ENCODE results near the gene EML4. TPM values are rescaled to one million over a fixed set of nuclear protein-coding genes. Genes with fewer than 3 reads are reported as not detected.
"Not testable (repeated sequence)": the region's sequence is repeated elsewhere in the genome, so short reads cannot be mapped to it uniquely, and the experiment has no call there.

Gene EML4
- total and polyA plus RNA-seq, 3 experiments from 2014 or later: 58.0 to 70.8 (median 61.5) TPM

GRCh38 chr2:42266236-42266635 lies 97.1 kb downstream of the EML4 start:
- Mint-ChIP-seq H3K4me3 (peak overlapping the region in 1 of 7 donors; percentile 73), H3K36me3 (peaks cover 0 to 74% (median 12%) of the 10 kb centered on the region in 3 donors), H3K27me3 (peaks cover 0 to 2% of the 10 kb centered on the region in 2 donors), H3K27ac (no peak overlapping the region), H3K4me1 (peaks cover 25 to 38% (median 28%) of the 10 kb centered on the region in 3 donors), H3K9me3 (no peaks in the 10 kb centered on the region)
- Histone ChIP-seq H3K27me3 (ENCODE audit: insufficient read depth, low read length, poor library complexity, severe bottlenecking) (no peaks in the 10 kb centered on the region), H3K4me3 (ENCODE audit: low read length) (no peak overlapping the region), H3K36me3 (ENCODE audit: insufficient read depth, low read length) (peaks cover 10% of the 10 kb centered on the region), H3K27ac (ENCODE audit: low read depth, low read length) (no peak overlapping the region), H3K9me3 (ENCODE audit: low read length) (no peaks in the 10 kb centered on the region), H3K4me1 (ENCODE audit: insufficient read depth, low read length) (peaks cover 11% of the 10 kb centered on the region)
- no peak for DNase-seq
- CTCF ChIA-PET: interaction anchor here (0.7 to 3.0 kb wide), 2 partner anchors 24 to 171 kb away, joined by 3 to 10 read pairs; no protein-coding TSS in a partner anchor
- POLR2A ChIA-PET: no interaction called here

GRCh38 chr2:42267530-42267929 lies 98.4 kb downstream of the EML4 start:
- H3K4me1 Mint-ChIP-seq: peaks cover 22 to 34% (median 24%) of the 10 kb centered on the region in 3 donors
- POLR2A ChIA-PET: no interaction called here
- DNase-seq: no peak

GRCh38 chr2:42268528-42269151 lies 99.5 kb downstream of the EML4 start:
- Histone ChIP-seq H3K27ac (ENCODE audit: low read depth, low read length) (no peak overlapping the region), H3K4me3 (ENCODE audit: low read length) (no peak overlapping the region), H3K9me3 (ENCODE audit: low read length) (no peaks in the 10 kb centered on the region), H3K4me1 (ENCODE audit: insufficient read depth, low read length) (peaks cover 11% of the 10 kb centered on the region), H3K36me3 (ENCODE audit: insufficient read depth, low read length) (no peaks in the 10 kb centered on the region), H3K27me3 (ENCODE audit: insufficient read depth, low read length, poor library complexity, severe bottlenecking) (no peaks in the 10 kb centered on the region)
- Mint-ChIP-seq H3K27ac (peak overlapping the region in 2 of 8 donors; percentile 19 to 91), H3K27me3 (peaks cover 0 to 2% of the 10 kb centered on the region in 2 donors), H3K36me3 (peaks cover 0 to 64% (median 10%) of the 10 kb centered on the region in 3 donors), H3K4me3 (no peak overlapping the region), H3K4me1 (peaks cover 22 to 39% (median 29%) of the 10 kb centered on the region in 3 donors), H3K9me3 (no peaks in the 10 kb centered on the region)
- no peak for DNase-seq
- CTCF ChIA-PET: interaction anchor here (3.0 kb wide), 1 partner anchor 173 kb away, joined by 10 read pairs; no protein-coding TSS in a partner anchor
- POLR2A ChIA-PET: no interaction called here

More at GRCh38 chr2:42267530-42267929, 98.4 kb downstream of the EML4 start:
- Histone ChIP-seq H3K36me3 (ENCODE audit: insufficient read depth, low read length) (no peaks in the 10 kb centered on the region), H3K4me3 (ENCODE audit: low read length) (no peak overlapping the region), H3K4me1 (ENCODE audit: insufficient read depth, low read length) (peaks cover 11% of the 10 kb centered on the region), H3K27ac (ENCODE audit: low read depth, low read length) (no peak overlapping the region), H3K27me3 (ENCODE audit: insufficient read depth, low read length, poor library complexity, severe bottlenecking) (no peaks in the 10 kb centered on the region), H3K9me3 (ENCODE audit: low read length) (no peaks in the 10 kb centered on the region)
- H3K27ac Mint-ChIP-seq: peak overlapping the region in 4 of 8 donors; percentile 20 to 78 (median 52)
- peaks cover 0 to 66% (median 10%) of the 10 kb centered on the region in 3 donors for H3K36me3 Mint-ChIP-seq
- H3K27me3 Mint-ChIP-seq: peaks cover 0 to 2% of the 10 kb centered on the region in 2 donors
- H3K4me3 Mint-ChIP-seq: peak overlapping the region in 1 of 7 donors; percentile 30
- no peaks in the 10 kb centered on the region for H3K9me3 Mint-ChIP-seq
- CTCF ChIA-PET: interaction anchor here (3.0 kb wide), 1 partner anchor 172 kb away, joined by 10 read pairs; no protein-coding TSS in a partner anchor

- H3K27me3 Mint-ChIP-seq: peaks cover 0 to 2% of the 10 kb centered on the region in 2 donors
- H3K4me1 Mint-ChIP-seq: peaks cover 27 to 50% (median 40%) of the 10 kb centered on the region in 3 donors
- POLR2A ChIA-PET: no interaction called here
- H3K4me3 Mint-ChIP-seq: no peak overlapping the region
- no peaks in the 10 kb centered on the region for H3K9me3 Mint-ChIP-seq
- H3K27ac ChIP-seq (ENCODE audit: low read depth, low read length): no peak overlapping the region
- no peaks in the 10 kb centered on the region for H3K27me3 ChIP-seq (ENCODE audit: insufficient read depth, low read length, poor library complexity, severe bottlenecking)
- CTCF ChIA-PET: no interaction called here
- H3K36me3 ChIP-seq (ENCODE audit: insufficient read depth, low read length): no peaks in the 10 kb centered on the region
- H3K4me3 ChIP-seq (ENCODE audit: low read length): no peak overlapping the region
- DNase-seq: no peak
- peaks cover 0 to 63% (median 13%) of the 10 kb centered on the region in 3 donors for H3K36me3 Mint-ChIP-seq
- H3K9me3 ChIP-seq (ENCODE audit: low read length): no peaks in the 10 kb centered on the region
- peaks cover 11% of the 10 kb centered on the region for H3K4me1 ChIP-seq (ENCODE audit: insufficient read depth, low read length)
- H3K27ac Mint-ChIP-seq: peak overlapping the region in 1 of 8 donors; percentile 42
Measured at GRCh38 chr2:42270757-42271156, 101.6 kb downstream of the EML4 start.

GRCh38 chr2:42271246-42271645 lies 102.1 kb downstream of the EML4 start:
- peaks cover 11% of the 10 kb centered on the region for H3K4me1 ChIP-seq (ENCODE audit: insufficient read depth, low read length)
- H3K4me1 Mint-ChIP-seq: peaks cover 29 to 50% (median 41%) of the 10 kb centered on the region in 3 donors
- H3K9me3 ChIP-seq (ENCODE audit: low read length); H3K36me3 ChIP-seq (ENCODE audit: insufficient read depth, low read length); H3K9me3 Mint-ChIP-seq; H3K27ac ChIP-seq (ENCODE audit: low read depth, low read length); H3K4me3 Mint-ChIP-seq; POLR2A ChIA-PET; H3K27me3 Mint-ChIP-seq; H3K4me3 ChIP-seq (ENCODE audit: low read length); DNase-seq; H3K27me3 ChIP-seq (ENCODE audit: insufficient read depth, low read length, poor library complexity, severe bottlenecking); H3K27ac Mint-ChIP-seq: not testable (repeated sequence)
- CTCF ChIA-PET: interaction anchor here (0.6 kb wide), 1 partner anchor 51 kb away, joined by 3 read pairs; no protein-coding TSS in a partner anchor
- H3K36me3 Mint-ChIP-seq: peaks cover 0 to 63% (median 14%) of the 10 kb centered on the region in 3 donors

GRCh38 chr2:42274863-42275262 lies 105.7 kb downstream of the EML4 start:
- Mint-ChIP-seq H3K27me3 (no peaks in the 10 kb centered on the region), H3K36me3 (peaks cover 11 to 64% (median 14%) of the 10 kb centered on the region in 3 donors), H3K9me3 (no peaks in the 10 kb centered on the region), H3K27ac (peak overlapping the region in 3 of 8 donors; percentile 11 to 93 (median 82)), H3K4me3 (no peak overlapping the region), H3K4me1 (peaks cover 14 to 44% (median 28%) of the 10 kb centered on the region in 3 donors)
- Histone ChIP-seq H3K9me3 (ENCODE audit: low read length) (no peaks in the 10 kb centered on the region), H3K4me1 (ENCODE audit: insufficient read depth, low read length) (no peaks in the 10 kb centered on the region), H3K27ac (ENCODE audit: low read depth, low read length) (no peak overlapping the region), H3K36me3 (ENCODE audit: insufficient read depth, low read length) (no peaks in the 10 kb centered on the region), H3K27me3 (ENCODE audit: insufficient read depth, low read length, poor library complexity, severe bottlenecking) (no peaks in the 10 kb centered on the region), H3K4me3 (ENCODE audit: low read length) (no peak overlapping the region)
- POLR2A ChIA-PET: no interaction called here
- no peak for DNase-seq
- CTCF ChIA-PET: interaction anchor here (1.0 kb wide), 1 partner anchor 13 kb away, joined by 3 read pairs; no protein-coding TSS in a partner anchor

- H3K9me3 ChIP-seq (ENCODE audit: low read length): no peaks in the 10 kb centered on the region
- H3K27ac Mint-ChIP-seq: peak overlapping the region in 5 of 8 donors; percentile 17 to 92 (median 52)
- no peaks in the 10 kb centered on the region for H3K27me3 Mint-ChIP-seq
- H3K27me3 ChIP-seq (ENCODE audit: insufficient read depth, low read length, poor library complexity, severe bottlenecking): no peaks in the 10 kb centered on the region
- DNase-seq: no peak
- no peak overlapping the region for H3K27ac ChIP-seq (ENCODE audit: low read depth, low read length)
- ChIA-PET CTCF (no interaction called here), POLR2A (no interaction called here)
- H3K4me3 ChIP-seq (ENCODE audit: low read length): no peak overlapping the region
- H3K4me1 Mint-ChIP-seq: peaks cover 12 to 31% (median 23%) of the 10 kb centered on the region in 3 donors
- peaks cover 20 to 79% (median 34%) of the 10 kb centered on the region in 3 donors for H3K36me3 Mint-ChIP-seq
- peaks cover 7% of the 10 kb centered on the region for H3K4me1 ChIP-seq (ENCODE audit: insufficient read depth, low read length)
- no peak overlapping the region for H3K4me3 Mint-ChIP-seq
- no peaks in the 10 kb centered on the region for H3K9me3 Mint-ChIP-seq
- H3K36me3 ChIP-seq (ENCODE audit: insufficient read depth, low read length): peaks cover 28% of the 10 kb centered on the region
Measured at GRCh38 chr2:42281416-42282081, 112.4 kb downstream of the EML4 start.

- ChIA-PET CTCF (no interaction called here), POLR2A (no interaction called here)
- H3K4me3 ChIP-seq (ENCODE audit: low read length): no peak overlapping the region
- H3K36me3 Mint-ChIP-seq: peaks cover 11 to 82% (median 34%) of the 10 kb centered on the region in 3 donors
- H3K4me3 Mint-ChIP-seq: peak overlapping the region in 1 of 7 donors; percentile 18
- no peaks in the 10 kb centered on the region for H3K27me3 ChIP-seq (ENCODE audit: insufficient read depth, low read length, poor library complexity, severe bottlenecking)
- no peaks in the 10 kb centered on the region for H3K27me3 Mint-ChIP-seq
- peaks cover 10% of the 10 kb centered on the region for H3K4me1 ChIP-seq (ENCODE audit: insufficient read depth, low read length)
- peaks cover 32% of the 10 kb centered on the region for H3K36me3 ChIP-seq (ENCODE audit: insufficient read depth, low read length)
- no peaks in the 10 kb centered on the region for H3K9me3 ChIP-seq (ENCODE audit: low read length)
- H3K27ac ChIP-seq (ENCODE audit: low read depth, low read length): no peak overlapping the region
- H3K4me1 Mint-ChIP-seq: peaks cover 23 to 38% (median 34%) of the 10 kb centered on the region in 3 donors
- no peaks in the 10 kb centered on the region for H3K9me3 Mint-ChIP-seq
- no peak for DNase-seq
- H3K27ac Mint-ChIP-seq: no peak overlapping the region
Measured at GRCh38 chr2:42284019-42284418, 114.9 kb downstream of the EML4 start.

Measured in CD8-positive, alpha-beta memory T cell (primary cell).